Renal cortical epithelial cell (primary cell): ENCODE results near the gene ZNF337. TPM values are rescaled to one million over a fixed set of nuclear protein-coding genes. Genes with fewer than 3 reads are reported as not detected.
"Not testable (repeated sequence)": the region's sequence is repeated elsewhere in the genome, so short reads cannot be mapped to it uniquely, and the experiment has no call there.

ENCODE experiments used
- DNase-seq: peaks from one replicate; pipeline ENCODE4 v3.0.0-alpha.2; 2011; ENCODE audit warnings: low read depth
- total RNA-seq: library from RNA; depleted of rRNA; stranded (reverse); fragments of >200 nt; gene quantifications from 2 replicates; pipeline ENCODE4 v1.2.3, GENCODE V29; 2014

ZNF337 gene
- total RNA-seq, 1 donor from 2014 or later = 22.6 TPM

DNA sequence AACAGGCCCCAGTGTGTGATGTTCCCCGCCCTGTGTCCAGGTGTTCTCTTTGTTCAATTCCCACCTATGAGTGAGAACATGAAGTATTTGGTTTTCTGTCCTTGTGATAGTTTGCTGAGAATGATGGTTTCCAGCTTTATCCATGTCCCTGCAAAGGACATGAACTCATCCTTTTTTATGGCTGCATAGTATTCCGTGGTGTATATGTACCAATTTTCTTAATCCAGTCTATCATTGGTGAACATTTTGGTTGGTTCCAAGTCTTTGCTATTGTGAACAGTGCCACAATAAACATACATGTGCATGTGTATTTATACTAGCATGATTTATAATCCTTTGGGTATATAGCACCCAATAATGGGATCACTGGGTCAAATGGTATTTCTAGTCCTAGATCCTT is 66.0 kb downstream of the ZNF337 start:
- not testable (repeated sequence) for DNase-seq

DNA sequence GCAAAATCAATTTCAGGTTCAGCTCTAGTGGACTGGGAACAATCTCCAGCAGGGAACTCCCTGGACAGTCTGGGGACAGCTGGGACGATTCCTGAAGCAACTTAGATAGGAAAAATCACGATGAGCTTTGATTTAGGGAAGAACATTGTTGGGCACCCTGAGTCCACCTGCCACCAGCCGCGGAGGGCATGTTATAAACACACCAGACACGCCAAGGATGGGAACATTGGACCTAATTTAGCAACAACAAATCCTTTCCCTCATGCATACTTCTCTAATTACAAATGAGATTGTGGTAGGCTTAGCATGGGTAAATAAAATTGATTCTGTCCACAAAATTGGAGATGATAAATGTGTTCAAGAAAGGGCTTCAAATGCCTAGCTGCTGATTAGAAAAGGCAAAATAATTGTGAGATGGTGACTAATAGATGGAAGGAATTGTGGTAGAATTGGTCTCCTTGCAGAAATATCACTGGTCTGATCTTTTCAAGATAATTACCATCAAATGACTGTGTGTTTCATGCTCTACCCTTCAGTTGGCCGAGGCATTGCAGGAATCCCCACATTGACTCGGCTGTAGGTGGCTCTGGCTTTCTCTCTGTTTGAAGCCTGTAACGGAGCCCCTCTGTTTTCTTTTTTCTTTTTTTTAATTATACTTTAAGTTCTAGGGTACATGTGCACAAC is 66.7 kb downstream of the ZNF337 start:
- DNase-seq = no peak

DNA sequence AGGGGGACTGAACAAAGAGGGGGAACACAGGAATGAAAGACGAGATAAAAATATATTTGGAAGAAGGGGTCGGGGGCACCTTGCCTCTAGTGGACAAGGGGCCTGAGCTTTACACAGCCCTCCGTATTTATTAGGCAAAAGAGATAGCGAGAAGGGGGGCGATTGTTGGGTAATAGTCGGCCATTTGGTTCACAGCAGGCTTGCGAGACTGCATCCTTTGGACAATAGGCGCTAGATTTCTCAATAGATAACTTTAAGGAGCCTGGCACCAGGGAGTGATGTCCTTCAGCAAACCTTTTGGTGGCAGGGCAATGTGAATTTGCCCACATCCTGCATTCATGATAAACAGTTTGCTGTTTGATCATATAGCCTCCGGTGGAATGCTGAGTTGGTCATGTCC is 69.9 kb downstream of the ZNF337 start:
- DNase-seq = no peak

DNA sequence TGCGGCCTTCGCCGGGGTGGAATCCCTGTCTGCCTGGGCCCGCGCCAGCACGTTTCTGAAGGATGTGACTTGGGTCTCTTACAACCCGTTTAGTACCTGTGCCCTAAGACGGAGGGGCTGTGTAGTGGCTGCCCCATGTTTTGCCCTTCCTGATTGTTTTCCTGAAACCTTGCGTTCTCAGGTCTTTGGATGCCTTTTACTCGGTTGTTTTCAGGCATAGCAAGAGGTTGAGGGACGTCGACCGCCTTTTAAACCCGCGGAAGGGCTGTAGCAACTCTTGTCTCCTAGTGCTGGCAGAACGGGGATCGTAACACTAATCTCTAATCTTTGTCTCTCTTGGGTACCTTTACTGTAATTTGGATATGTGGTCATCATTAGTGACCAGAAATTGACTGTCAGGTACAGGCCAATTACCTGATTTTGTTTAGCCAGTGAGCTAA is 72.1 kb downstream of the ZNF337 start:
- no peak for DNase-seq

Other genes with a start within 250 kb of the ZNF337 start
- 11.8 and 26.5 TPM in 2 replicates for gene NINL, start 111.3 kb downstream of the ZNF337 start, total RNA-seq
- 8.2 and 8.9 TPM in 2 replicates for gene NANP, start 72.8 kb downstream of the ZNF337 start, total RNA-seq